Left lung (tissue), 10 donors: ENCODE results near the gene TIMP1. TPM values are rescaled to one million over a fixed set of nuclear protein-coding genes. Genes with fewer than 3 reads are reported as not detected.

ENCODE experiments used
- ATAC-seq: fragments of 200-7000 bp; cut with Tn5 transposase; one replicate; pipeline ENCODE4 v1.9.1; 2020; ENCODE audit warnings: moderate library complexity
- DNase-seq, 4 donors: peaks; one replicate each; pipeline ENCODE4 v3.0.0-alpha.2; 2013 to 2020
- H3K27ac ChIP-seq, 2 donors: fragments of 200-600 bp; sonication (generic) in 1 of 2; one replicate each; pipeline versions ENCODE4 v1.5.0 to v1.8.0; 2020 to 2021
- H3K27me3 ChIP-seq, 2 donors: fragments of 200-600 bp; sonication (generic) in 1 of 2; one replicate each; pipeline versions ENCODE4 v1.5.0 to v1.8.0; 2020 to 2021
- H3K36me3 ChIP-seq, 2 donors: fragments of 200-600 bp; sonication (generic) in 1 of 2; one replicate each; pipeline versions ENCODE4 v1.5.0 to v1.8.0; 2020 to 2021
- H3K4me1 ChIP-seq, 2 donors: fragments of 200-600 bp; one replicate each; pipeline ENCODE4 v1.8.0; 2021
- H3K4me3 ChIP-seq, 2 donors: fragments of 200-600 bp; sonication (generic) in 1 of 2; one replicate each; pipeline versions ENCODE4 v1.5.0 to v1.8.0; 2020 to 2021; ENCODE audit warnings: mild to moderate bottlenecking in 1 of 2
- H3K9me3 ChIP-seq, 2 donors: fragments of 200-600 bp; sonication (generic) in 1 of 2; one replicate each; pipeline versions ENCODE4 v1.5.0 to v1.8.0; 2020 to 2021
- intact Hi-C, 2 donors: fragments of 100-400 bp; cut with DNase I; formaldehyde crosslinking; loops; one replicate each; pipeline versions ENCODE4 v1.11.2 to v1.14.2; 2022
- polyA plus RNA-seq, 6 donors: library from polyadenylated mRNA; unstranded; fragments of 120-200 nt; gene quantifications; one replicate each; pipeline ENCODE4 v1.2.1, GENCODE V29; 2013; ENCODE audit not compliant: insufficient read length in 6 of 6
- total RNA-seq, 2 donors: library from RNA; stranded (reverse); fragmentation: NEBNext Ultra II Directional; extraction: Animal tissue kit (Norgen Biotek cat#: 25700); gene quantifications; one replicate each; pipeline ENCODE4 v1.2.1, GENCODE V29; 2021
- TF ChIP-seq, protein P1 (sequence below), 2 donors: fragments of 200-600 bp; sonication (generic) in 1 of 2; IDR thresholded peaks; one replicate each; pipeline versions ENCODE4 v1.5.0 to v1.8.0; 2021; ENCODE audit warnings: antibody characterized with exemption in 2 of 2
- donor health status: DM: no; HTN: yes; CAD: no.
- donor health status: DM: no; HTN: no; CAD: no.

TIMP1 gene
- total and polyA plus RNA-seq, 8 donors: 107 to 2,737 (median 124) TPM

DNA sequence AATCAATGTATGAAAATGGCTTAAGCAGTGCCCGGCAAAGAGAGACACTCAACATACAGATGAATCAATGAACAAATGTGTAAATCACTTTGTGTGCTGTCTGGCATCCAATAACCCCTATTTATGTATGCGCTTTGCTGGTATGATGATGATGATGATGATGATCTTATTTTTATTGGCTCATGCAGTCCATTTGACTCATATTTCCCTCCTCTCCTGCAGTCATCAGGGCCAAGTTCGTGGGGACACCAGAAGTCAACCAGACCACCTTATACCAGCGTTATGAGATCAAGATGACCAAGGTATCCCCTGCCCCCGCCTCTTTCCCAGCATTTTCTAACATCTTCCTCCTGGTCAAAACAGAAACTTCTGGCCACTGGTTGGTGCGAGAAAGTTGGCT lies 2.5 kb downstream of the TIMP1 start:
- peaks cover 0 to 19% of the 10 kb centered on the region in 2 donors for H3K36me3 ChIP-seq
- no peaks in the 10 kb centered on the region for H3K9me3 ChIP-seq
- H3K27me3 ChIP-seq: no peaks in the 10 kb centered on the region
- peaks cover 0 to 23% of the 10 kb centered on the region in 2 donors for H3K4me1 ChIP-seq
- intact Hi-C loops: no loop called here
- H3K4me3 ChIP-seq: peak overlapping the region in 1 of 2 donors; percentile 52
- TF ChIP-seq, protein P1, sequence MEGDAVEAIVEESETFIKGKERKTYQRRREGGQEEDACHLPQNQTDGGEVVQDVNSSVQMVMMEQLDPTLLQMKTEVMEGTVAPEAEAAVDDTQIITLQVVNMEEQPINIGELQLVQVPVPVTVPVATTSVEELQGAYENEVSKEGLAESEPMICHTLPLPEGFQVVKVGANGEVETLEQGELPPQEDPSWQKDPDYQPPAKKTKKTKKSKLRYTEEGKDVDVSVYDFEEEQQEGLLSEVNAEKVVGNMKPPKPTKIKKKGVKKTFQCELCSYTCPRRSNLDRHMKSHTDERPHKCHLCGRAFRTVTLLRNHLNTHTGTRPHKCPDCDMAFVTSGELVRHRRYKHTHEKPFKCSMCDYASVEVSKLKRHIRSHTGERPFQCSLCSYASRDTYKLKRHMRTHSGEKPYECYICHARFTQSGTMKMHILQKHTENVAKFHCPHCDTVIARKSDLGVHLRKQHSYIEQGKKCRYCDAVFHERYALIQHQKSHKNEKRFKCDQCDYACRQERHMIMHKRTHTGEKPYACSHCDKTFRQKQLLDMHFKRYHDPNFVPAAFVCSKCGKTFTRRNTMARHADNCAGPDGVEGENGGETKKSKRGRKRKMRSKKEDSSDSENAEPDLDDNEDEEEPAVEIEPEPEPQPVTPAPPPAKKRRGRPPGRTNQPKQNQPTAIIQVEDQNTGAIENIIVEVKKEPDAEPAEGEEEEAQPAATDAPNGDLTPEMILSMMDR (IDR thresholded peaks at IDR 0.05): no peak
- no peak overlapping the region for H3K27ac ChIP-seq
- no peak for DNase-seq
- no peak for ATAC-seq

DNA sequence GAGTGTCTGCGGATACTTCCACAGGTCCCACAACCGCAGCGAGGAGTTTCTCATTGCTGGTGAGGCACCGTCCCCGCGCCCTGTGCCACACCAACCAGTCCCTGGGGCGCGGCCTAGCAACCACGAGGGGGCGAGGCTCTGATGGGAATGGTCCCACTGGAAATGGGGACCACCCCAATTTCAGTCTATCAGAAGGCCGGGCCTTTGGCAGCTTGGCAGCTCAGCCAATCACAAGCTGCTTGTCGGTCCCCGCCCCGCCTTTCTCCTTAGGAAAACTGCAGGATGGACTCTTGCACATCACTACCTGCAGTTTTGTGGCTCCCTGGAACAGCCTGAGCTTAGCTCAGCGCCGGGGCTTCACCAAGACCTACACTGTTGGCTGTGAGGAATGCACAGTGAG lies 3.0 kb downstream of the TIMP1 start:
- no peaks in the 10 kb centered on the region for H3K9me3 ChIP-seq
- H3K27ac ChIP-seq: no peak overlapping the region
- ATAC-seq (no peak), DNase-seq (no peak)
- peaks cover 0 to 23% of the 10 kb centered on the region in 2 donors for H3K4me1 ChIP-seq
- intact Hi-C loops: no loop called here
- peak overlapping the region in 1 of 2 donors; percentile 9 for H3K4me3 ChIP-seq
- TF ChIP-seq, protein P1 (IDR thresholded peaks at IDR 0.05): no peak
- H3K36me3 ChIP-seq: peaks cover 0 to 19% of the 10 kb centered on the region in 2 donors
- no peaks in the 10 kb centered on the region for H3K27me3 ChIP-seq

DNA sequence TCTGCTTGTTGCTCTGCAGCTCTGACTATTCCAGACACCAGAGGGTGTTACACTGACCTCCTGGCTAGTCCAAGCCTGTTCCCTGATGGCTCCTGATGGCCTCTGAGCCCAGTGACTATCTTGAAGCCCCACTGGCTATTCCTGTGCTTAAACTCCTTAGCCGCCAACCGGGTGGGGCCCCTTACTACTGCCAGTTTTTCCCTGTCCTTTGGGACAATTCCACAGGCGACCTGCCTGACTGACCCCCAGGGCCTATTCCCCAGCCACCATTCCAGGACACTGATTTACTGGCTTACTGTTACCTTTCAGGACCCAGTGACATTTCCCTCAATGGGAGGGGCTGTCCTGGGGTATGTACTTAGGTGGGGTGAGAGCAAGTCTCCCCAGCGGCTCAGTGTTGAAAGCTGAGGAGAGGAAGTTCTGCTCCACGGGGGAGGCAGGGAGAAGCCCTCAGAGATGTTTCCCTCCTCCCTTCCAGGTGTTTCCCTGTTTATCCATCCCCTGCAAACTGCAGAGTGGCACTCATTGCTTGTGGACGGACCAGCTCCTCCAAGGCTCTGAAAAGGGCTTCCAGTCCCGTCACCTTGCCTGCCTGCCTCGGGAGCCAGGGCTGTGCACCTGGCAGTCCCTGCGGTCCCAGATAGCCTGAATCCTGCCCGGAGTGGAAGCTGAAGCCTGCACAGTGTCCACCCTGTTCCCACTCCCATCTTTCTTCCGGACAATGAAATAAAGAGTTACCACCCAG lies 4.0 kb downstream of the TIMP1 start:
- no peak for ATAC-seq
- TF ChIP-seq, protein P1 (IDR thresholded peaks at IDR 0.05): no peak
- intact Hi-C loops: no loop called here

DNA sequence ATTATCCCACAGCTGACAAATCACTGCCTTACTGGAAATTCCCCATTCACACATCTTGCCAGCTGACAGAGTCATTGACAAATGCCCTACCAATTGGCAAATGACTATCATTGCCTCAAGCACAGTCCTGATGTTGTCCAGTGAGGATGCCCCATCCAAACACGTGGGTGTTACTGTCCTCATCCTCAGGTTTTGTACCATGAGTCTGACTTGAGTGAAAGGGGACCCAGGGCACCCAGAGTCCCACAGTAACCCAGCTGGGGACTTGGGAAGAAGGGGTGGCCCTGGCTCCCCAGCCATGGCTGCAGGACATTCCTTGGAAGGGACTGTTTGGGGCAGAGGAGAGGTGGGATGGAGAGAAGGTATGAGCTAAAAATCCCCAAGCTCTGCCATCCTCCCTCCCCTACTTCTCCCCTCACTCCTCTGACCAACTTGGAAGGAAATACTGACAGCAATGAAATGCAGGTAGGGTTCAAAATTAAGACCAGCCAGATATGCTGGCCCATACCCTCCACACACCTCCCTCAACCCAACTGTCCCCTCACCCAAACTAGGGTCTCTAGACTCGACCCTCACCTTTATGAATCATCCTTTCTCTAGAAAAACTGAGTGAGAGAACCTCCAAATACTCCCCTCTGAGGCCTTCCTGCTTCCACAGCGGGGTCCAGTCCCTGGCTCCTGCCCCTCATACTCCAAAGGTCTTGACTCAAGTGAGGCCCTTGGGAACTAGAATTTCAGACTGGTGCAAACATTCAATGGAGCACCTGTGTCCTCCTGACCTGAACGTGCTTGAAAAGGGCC lies 5.1 kb downstream of the TIMP1 start:
- no peak overlapping the region for H3K4me3 ChIP-seq
- H3K4me1 ChIP-seq: peaks cover 0 to 9% of the 10 kb centered on the region in 2 donors
- H3K36me3 ChIP-seq: peaks cover 0 to 19% of the 10 kb centered on the region in 2 donors
- no peaks in the 10 kb centered on the region for H3K27me3 ChIP-seq
- H3K9me3 ChIP-seq: no peaks in the 10 kb centered on the region
- ATAC-seq: no peak
- intact Hi-C loops: no loop called here
- no peak overlapping the region for H3K27ac ChIP-seq
- no peak for DNase-seq
- TF ChIP-seq, protein P1 (IDR thresholded peaks at IDR 0.05): no peak

More for the DNA sequence above, 4.0 kb downstream of the TIMP1 start:
- H3K4me1 ChIP-seq: peaks cover 0 to 17% of the 10 kb centered on the region in 2 donors
- H3K36me3 ChIP-seq: peaks cover 0 to 19% of the 10 kb centered on the region in 2 donors
- no peak overlapping the region for H3K27ac ChIP-seq
- no peak overlapping the region for H3K4me3 ChIP-seq
- H3K27me3 ChIP-seq: no peaks in the 10 kb centered on the region
- H3K9me3 ChIP-seq: no peaks in the 10 kb centered on the region
- no peak for DNase-seq
